Iris pigment epithelial cell (primary cell): ENCODE results near the gene UBE2H.
A peak's percentile ranks its signal among the peaks of the same experiment; 100 is the strongest.
"Not testable (repeated sequence)": the region's sequence is repeated elsewhere in the genome, so short reads cannot be mapped to it uniquely, and the experiment has no call there.

Source experiments
- DNase-seq: peaks from one replicate; pipeline ENCODE4 v3.0.0-alpha.2; 2011; ENCODE audit warnings: low read depth

The UBE2H gene

DNA sequence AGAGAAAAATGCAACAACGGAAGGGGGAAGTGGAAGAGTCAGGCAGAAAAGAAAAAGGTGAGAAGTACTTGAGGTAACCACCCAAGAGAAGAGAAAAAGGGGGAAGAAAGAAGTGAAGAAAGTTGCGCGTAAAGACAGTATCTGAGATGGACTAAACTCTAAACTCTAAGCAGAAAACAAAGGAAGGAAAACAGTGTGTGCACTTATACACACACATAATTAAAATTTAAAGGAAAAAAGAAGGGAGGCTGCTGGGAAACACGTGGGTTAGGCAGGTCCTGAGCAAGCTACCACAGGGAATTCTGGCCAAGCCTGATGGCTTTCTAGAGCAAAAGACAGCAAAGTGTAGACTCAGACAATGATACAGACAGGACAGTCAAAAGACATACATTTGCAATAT lies 78.0 kb downstream of the UBE2H start:
- no peak for DNase-seq

DNA sequence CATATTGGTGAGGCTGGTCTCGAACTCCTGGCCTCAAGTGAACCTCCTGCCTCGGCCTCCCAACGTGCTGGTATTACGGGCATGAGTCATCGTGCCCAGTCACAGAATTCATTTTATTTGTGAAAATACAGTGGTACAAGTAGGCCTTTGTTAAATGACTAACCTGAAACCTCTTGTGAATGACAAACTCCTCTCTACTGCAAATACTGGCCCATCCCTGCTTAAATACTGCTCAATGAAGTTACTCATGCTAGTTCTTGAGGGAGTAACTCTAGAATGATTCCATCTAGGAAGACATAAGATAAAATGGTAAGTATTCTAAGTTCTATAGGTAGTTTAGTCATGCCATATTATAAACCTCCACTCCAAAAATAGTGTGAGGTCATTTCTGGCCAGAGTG lies 80.7 kb downstream of the UBE2H start:
- DNase-seq, result no peak

DNA sequence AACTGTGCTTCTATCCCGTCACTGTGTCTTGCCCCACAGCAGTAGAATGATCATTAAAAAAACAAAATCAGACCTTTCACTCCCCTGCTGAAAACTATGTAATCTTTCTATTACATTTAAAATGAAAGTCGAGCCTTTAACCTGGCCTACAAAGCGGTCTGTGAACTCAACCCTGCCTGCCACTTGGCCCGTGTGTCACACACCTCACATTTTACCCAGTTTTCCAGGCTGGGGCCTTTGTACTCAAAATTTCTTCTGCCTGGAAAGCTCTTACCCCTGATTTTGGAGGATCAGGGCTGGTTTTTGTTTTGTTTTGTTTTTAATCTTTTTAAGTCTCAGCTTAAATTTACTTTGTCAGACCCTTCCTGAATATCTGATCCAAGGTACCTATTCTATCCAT lies 82.1 kb downstream of the UBE2H start:
- DNase-seq, result no peak

DNA sequence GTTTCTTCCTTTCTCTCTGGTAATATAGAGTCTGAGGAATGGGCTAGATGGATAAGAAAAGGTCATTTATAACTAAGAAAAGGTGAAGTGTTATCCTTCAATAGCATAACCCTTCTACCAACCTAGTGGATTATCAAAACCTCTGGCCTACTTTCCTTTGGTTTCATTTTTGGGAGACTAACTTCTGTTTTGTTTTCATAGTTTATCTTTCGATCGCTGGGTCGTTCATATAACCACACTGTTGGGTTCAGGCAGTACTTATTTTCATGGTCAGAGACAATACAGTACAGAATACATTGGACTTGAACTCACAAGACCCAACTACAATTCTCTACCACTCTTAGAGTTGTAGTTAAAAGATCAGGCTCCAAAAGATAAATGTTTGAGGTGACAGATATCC lies 86.5 kb downstream of the UBE2H start:
- no peak for DNase-seq

DNA sequence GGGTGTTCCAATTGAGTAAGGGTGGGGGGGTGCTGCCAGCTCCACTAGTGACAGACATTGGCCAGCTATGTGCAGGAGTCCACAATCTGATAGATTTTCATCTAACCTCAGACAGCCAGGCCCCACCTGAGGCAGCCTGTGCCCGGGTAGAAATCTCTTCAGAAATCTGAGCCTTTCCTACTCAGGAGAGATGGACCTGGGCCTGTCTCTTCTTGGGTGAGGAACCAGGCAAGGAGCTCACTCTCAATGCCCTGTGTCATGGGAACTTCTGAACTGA lies 86.9 kb downstream of the UBE2H start:
- DNase-seq, result no peak

DNA sequence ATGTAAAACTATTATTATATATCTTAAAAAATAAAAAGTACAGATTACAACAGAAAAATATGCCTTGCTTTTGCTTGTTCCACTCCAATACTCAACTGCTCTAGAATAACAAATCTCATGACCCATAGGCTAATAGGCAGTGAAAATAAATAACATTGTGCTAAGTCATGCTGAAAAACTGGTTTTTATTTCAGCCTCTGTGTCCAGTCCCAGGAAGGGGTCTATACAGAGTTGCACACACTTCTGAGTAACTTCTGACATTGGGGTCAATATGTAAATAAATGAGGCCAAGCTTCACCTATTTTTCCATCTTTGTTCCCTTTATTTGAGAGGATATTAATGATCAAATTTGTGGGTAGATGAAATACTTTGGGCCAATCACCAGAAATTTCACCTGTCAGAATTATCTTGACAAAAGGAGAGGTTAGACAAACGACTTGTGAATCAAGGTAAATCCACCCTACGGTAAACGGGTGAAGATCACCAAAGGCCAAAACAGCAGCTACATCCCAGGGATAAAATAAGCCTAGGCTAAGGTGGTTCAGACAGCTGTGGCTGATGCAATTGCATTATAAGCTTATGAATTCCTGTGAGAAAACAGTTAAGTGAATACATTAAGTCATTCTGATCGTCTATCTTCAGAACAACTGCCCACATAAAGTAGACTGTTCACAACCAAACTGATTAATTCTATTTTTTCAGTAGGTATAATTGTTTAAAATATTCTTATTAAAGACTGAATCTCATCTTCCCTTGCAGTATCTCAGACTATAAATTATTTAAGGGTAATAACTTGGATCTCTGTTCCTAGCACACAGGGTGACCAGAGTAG lies 87.5 kb downstream of the UBE2H start:
- DNase-seq, result peak; percentile 58

DNA sequence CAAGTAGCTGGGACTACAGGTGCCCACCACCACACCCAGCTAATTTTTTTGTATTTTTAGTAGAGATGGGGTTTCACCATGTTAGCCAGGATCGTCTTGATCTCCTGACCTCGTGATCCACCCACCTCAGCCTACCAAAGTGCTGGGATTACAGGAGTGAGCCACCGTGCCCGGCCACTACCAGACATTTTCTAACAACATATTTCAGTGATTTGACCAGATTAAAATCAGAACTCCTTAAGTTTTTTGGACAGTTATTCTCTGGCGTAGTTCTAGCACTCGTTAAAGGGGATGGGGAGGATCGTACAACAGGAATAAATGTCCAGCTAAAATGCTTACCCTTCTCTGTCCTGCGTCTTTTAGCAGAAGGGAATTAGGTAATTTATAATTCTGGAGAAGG lies 88.1 kb downstream of the UBE2H start:
- DNase-seq, result not testable (repeated sequence)

DNA sequence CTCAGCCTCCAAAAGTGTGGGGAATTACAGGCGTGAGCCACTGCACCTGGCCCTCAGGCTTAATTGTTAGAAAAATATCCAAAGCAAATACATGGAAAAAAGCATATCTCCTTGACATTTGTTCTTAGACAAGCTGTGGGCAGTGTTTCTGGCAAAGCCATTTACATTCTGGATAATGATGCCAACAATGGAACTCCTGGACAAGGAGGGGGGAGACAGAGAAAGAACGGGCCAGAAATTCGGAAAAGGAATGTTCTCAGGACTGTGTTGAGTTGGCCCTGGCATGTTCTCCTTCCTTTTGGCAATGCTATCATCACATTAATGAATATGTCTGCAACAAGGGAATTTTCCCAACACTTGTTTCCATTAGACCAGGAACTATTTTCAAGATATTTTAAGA lies 88.7 kb downstream of the UBE2H start:
- DNase-seq, result no peak

DNA sequence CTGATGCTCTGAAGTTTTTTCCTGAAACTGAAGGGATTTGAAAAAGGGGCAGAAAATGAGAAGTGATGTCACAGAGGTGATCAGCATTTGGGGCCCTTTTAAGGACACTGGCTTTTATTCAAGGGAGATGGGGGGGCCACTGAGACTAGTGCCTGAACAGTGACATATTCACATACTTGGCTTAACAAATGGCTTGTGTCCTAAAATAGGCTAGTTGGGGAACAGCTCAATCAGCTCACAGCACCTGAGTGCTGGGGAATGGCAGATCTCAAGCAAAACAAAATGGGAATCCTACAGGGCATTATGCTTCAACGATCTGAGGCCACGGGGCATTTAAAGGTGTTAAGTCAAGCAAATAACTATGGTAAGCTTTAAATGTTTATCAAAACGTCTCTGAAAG lies 90.1 kb downstream of the UBE2H start:
- no peak for DNase-seq

DNA sequence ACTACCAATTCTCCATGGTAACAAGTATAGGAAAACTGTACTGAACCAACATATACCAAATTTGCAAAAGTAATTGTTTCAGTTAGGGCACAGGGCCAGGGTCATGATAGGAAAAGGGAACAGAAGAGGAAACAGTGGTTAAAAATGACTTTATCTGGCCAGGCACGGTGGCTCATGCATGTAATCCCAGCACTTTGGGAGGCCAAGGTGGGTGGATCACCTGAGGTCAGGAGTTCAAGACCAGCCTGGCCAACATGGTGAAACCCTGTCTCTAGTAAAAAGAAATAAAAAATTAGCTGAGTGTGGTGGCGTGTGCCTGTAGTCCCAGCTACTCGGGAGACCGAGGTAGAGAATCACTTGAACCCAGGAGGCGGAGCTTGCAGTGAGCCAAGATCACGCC lies 92.0 kb downstream of the UBE2H start:
- DNase-seq, result not testable (repeated sequence)

DNA sequence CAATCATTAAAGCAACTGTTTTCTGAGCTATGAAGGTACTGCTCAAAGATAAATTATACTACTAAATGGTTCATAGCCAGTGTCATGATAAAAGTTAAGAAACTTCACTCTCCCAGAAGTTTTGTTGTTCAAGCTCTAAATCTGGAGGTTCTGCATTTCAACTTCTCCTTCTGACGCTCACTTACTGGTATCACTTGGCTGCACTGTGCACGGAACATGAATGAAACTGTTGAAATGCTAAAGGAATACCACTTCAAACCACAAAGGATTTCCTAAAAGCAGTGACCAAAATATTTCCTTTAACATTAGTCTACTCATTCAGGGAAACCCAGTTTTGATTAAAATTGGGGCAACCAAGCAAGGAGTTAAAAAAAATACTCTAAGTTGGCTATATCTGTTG lies 93.6 kb downstream of the UBE2H start:
- DNase-seq, result peak; percentile 84

DNA sequence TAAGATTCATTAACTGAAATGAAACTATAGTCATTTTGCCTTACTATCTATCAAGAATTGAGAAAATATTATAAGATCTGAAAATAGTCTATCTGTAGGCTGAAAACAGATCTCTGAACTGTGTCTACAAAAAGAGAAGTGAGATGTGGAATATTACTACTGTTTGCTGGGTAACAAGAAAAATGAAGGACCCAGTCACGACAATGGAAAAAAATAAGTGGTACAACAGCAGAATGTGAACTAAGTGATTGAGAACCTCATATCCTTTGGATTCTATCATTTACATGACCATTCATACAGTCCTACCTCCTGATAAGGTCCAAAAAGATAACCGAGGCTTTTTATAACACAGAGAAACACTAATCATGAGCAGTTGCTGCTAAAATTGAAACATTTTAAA lies 94.3 kb downstream of the UBE2H start:
- DNase-seq, result no peak

DNA sequence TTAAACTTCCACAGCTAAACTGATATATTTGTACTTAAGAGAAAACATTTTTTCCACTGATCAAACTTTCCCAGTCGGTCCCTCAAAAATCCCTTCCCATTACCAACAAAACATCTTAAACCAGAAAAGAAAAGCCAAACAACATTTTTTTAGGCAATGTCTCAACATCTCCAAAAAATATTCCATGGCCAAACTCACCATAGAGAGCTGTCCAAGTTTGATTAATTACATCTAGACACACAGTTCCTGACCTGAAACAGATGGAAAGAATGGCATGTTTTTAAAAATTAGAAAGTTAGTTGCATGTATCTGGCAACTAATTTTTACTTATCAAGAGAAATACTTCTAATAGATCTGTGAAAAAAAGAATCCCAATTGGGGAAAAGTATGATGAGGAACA lies 95.4 kb downstream of the UBE2H start:
- no peak for DNase-seq

DNA sequence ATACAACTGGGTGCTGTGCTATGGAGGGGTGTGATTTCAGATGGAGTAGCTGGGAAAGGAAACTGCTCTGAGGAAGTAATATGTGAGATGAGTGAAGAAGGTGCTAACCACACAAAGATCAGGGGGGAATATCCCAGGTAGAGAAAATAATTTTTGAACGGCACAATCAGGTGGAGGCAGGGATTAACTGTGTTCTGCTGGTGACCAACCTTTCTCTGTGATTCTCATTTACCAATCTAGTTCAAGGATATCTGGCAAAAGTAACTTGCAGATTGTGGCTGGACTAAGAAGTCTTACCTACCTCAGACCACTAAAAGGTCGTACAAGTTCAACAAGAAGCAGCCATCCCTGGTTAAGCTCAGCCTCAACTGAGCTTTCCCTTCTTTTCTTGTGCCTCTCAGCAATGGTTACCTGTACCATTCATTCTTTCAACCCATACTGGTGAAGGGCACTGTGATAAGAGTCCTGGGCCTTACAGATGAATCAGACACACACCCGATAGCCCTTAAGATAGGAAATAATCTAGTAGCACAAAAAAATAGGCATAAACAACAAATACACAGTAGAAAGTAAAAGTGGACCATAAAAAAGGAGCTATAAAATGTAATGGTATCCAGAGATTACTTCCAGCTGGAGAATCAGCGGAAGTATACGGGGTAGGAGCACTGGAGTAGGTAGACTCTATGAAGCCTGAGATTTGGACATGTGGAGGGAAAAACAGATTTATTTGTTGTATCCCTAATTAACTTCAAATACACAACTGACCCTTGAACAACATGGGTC lies 96.6 kb downstream of the UBE2H start:
- no peak for DNase-seq

DNA sequence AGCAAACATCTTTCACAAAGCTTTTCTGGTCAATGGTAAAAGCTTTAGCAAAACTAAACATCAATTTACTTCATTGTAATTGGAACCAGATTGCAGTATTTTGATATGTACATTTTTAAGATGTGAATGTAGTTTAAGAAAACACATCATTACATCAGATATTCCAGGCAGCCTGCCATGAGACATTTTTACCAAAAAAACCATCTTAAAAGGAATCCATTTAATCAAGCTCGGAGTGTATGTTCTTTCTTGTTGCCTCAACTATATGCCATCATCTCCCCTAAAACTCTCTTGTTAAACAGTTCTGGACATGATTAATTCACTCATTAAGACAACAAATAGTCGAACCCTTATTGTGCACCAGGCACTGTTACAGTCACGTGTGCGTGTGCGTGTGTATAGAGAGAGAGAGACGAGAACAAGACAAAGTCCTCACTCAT lies 97.5 kb downstream of the UBE2H start:
- peak; percentile 95 for DNase-seq

DNA sequence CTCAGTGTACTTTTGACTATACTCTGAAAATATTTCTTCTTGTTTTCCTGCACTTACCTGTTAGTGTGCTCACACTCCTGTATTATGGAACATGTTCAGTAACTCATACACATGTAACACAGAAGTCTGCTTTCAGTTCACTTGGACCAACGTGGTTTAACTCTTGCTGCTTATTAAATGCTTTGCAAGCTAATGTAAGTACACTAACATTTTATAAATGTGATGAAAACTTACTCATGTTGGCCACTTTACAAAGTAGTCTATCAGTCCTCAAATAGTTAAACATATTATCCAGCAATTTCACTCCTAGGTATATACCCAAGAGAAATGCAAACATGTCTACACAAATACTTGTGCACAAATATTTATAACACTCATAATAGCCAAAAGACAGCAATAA lies 98.4 kb downstream of the UBE2H start:
- DNase-seq, result no peak

DNA sequence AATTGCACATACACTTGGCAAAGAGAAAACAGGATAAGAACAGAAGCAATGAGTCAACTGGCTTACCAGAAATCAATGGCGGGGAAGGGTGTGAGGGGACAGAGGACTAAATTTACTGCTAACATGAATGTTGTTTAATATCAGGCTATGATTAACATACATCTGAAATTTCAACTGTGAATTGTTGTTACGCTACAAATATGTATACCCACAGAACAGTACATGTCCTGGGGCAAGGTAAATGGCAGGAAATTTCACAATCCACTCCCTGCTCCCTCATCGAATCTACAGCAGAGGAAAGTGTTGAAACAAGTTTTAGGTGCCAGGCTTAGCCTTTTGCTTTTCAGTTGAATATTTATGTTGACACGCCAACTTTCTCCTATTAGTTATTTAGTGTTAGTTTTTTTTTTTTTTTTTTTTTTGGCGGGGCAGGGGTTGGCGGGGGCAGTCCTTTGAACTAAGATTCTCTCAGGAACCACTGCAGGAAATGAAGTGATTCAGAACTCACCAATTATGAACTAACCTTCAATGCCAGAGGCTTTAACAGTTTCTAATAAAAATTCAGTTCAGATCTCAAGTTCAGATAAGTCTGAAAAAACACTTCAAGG lies 99.0 kb downstream of the UBE2H start:
- DNase-seq, result peak; percentile 79

DNA sequence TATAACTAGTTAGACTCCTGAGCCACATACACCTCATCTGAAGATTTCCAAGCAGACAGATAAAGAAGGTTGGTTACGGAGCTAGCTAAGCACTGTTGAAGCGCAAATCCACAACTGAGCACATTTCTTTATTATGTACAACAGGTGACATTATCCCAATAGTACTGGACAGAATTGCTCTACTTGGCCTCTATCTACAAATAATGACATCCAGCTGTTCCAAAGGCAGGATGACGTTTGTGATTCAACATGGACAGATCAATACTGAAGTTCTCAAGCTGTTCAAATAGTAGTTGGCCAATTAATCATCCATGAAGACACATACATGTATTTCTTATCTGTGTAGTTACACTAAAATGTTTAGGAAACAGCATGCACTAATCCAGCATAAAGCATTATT lies 101.0 kb downstream of the UBE2H start:
- DNase-seq, result no peak

DNA sequence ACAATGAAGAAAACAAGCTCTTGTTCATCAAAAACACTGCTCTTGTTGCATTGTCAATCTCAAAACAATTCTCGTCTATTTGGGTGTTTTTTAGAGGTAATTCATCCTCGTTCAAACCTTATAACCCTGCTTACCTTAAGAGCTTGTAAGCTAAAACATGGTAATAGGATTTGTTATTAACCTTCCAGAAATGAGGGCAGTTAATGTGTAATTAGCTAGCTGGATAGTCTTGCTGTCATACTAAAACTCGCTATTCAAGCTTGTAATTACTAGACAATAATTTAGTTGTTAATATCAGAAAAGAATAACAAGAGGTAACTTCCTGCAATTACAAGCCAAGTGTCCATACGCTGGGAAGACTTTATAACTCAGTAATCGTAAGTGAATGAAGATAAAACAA lies 101.6 kb downstream of the UBE2H start:
- no peak for DNase-seq

DNA sequence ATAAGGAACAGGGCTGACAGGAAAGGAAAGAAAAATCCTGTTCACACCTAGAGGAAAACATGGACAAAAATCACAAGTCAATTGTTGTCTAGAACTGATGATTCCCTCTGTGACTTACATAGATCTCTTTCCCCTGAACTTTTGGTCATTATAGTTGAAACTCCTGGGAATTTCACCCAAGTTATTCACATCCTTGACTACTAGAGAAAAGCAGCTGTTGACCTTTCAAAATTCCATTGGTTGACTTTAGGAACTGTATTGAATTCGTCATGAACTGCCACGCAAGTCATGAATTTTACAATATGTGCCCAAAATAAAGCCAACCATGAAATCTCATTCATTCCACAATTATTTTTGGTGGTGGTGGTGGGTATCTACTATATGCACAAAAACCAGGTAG lies 104.3 kb downstream of the UBE2H start:
- no peak for DNase-seq

DNA sequence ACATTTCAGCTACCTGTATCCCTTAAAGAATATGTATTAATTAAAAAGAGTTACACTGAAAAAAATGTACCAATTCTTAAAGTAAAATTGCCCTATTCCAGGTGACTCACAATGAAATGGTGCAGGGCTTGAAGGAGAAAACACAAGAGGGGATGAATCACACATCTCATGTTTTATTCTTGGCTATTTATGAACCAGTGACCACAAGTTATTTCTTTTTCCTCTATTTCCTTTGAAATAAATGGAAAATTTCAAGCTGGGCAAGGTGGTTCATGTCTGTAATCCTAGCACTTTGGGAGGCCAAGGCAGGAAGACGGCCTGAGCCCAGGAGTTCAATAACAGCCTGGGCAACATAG lies 106.8 kb downstream of the UBE2H start:
- peak; percentile 86 for DNase-seq

DNA sequence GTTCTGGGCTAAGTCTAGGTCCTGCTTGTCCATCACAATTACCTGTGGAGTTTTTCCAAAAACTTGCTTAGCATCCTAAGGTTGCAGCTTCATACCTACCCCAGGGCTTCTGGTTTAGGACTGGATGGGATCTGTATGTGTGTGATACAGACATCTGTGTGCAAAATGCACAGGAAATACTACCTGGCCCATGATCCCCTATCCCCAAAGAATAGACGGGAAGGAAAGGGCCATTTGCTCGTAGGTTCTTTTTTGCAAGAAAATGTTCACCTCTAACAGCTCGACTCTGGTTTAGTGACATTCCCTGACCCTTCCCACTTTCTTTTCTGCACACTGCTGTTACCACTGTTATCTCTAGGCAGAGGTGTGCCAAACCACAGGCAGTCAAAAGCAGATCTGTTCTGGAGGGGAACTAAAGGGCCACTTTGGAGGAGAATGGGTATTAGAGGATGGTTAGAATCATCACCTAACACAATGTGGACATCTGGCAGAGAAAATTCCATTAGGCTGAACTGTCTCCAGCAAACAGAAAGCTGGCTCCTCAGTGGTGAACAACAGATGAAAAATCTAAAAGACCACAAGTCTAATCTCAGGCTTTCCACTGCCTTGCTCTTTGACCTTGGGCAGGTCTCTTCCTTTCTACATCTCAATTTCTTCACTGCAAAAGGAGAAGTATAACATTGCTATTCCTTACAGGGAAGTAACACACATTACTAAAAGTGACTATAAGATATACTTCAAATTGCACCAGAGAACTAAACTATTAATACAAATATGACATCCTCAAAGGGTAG lies 107.4 kb downstream of the UBE2H start:
- DNase-seq, result peak; percentile 87
